SK-N-SH (cell line): ENCODE measurements around the gene TMEM184A. TPM values are rescaled to one million over a fixed set of nuclear protein-coding genes. Genes with fewer than 3 reads are reported as not detected.

ENCODE experiments used
- CTCF ChIA-PET: fragments of 300-600, 350-600 bp; formaldehyde crosslinking; extraction: SDS; loops from one replicate; lab custom pipeline; 2021; lab: Yijun Ruan, JAX
- POLR2A ChIA-PET: fragments of 350-600 bp; sonication (Branson Sonifier 250); formaldehyde crosslinking; extraction: SDS; loops from one replicate; lab custom pipeline; 2020; ENCODE audit warnings: antibody characterized with exemption, inconsistent platforms; lab: Yijun Ruan, JAX
- DNase-seq: peaks from one replicate; pipeline ENCODE4 v3.0.0; 2012
- H2AFZ ChIP-seq: fragments of 200-600 bp; sonication (generic); 2 replicates; pipeline ENCODE4 v1.8.1; 2016; ENCODE audit warnings: antibody characterized with exemption, mild to moderate bottlenecking, low read depth
- H3F3A ChIP-seq: fragments of 200-600 bp; sonication (generic); replicated peaks from 2 replicates; pipeline ENCODE3; 2016; ENCODE audit warnings: antibody characterized with exemption, mild to moderate bottlenecking; ENCODE audit not compliant: insufficient read depth
- H3K27ac ChIP-seq, 2 experiments: fragments of 200-500 bp in 1 of 2; fragments of 200-600 bp in 1 of 2; sonication (Bioruptor generic) in 1 of 2; sonication (generic), shearing (Covaris generic) in 1 of 2; 2 replicates each; pipeline versions ENCODE4 v1.5.1 to v1.6.1; 2014 to 2016; ENCODE audit warnings: low read depth in 2 of 2, inconsistent platforms in 1 of 2, low read length in 1 of 2, mild to moderate bottlenecking in 1 of 2, mixed read lengths in 1 of 2
- H3K27me3 ChIP-seq: fragments of 200-600 bp; sonication (generic), shearing (Covaris generic); 2 replicates; pipeline ENCODE4 v1.6.1; 2016; ENCODE audit warnings: mixed run types; ENCODE audit not compliant: insufficient read depth
- H3K36me3 ChIP-seq, 2 experiments: fragments of 200-500 bp in 1 of 2; fragments of 200-600 bp in 1 of 2; sonication (Bioruptor generic) in 1 of 2; sonication (generic) in 1 of 2; replicated peaks in 1 of 2; 2 replicates each; pipeline versions ENCODE3 to v1.5.1; 2014 to 2016; ENCODE audit warnings: low read length in 1 of 2, mild to moderate bottlenecking in 1 of 2; ENCODE audit not compliant: insufficient read depth in 2 of 2, control insufficient read depth in 1 of 2
- H3K4me1 ChIP-seq, 2 experiments: fragments of 200-500 bp in 1 of 2; fragments of 200-600 bp in 1 of 2; sonication (Bioruptor generic) in 1 of 2; sonication (generic), shearing (Covaris generic) in 1 of 2; 2 replicates each; pipeline versions ENCODE4 v1.5.1 to v1.6.1; 2014 to 2016; ENCODE audit warnings: low read depth in 1 of 2, low read length in 1 of 2, mixed run types in 1 of 2; ENCODE audit not compliant: insufficient read depth in 2 of 2, control insufficient read depth in 1 of 2
- H3K4me2 ChIP-seq: fragments of 200-600 bp; sonication (generic), shearing (Covaris generic); 2 replicates; pipeline ENCODE4 v1.6.1; 2017; ENCODE audit warnings: mixed run types
- H3K4me3 ChIP-seq, 2 experiments: fragments of 200-500 bp in 1 of 2; fragments of 200-600 bp in 1 of 2; sonication (Bioruptor generic) in 1 of 2; sonication (generic), shearing (Covaris generic) in 1 of 2; 2 replicates each; pipeline versions ENCODE4 v1.5.1 to v1.8.1; 2014 to 2016; ENCODE audit warnings: low read depth in 2 of 2, inconsistent platforms in 1 of 2, low read length in 1 of 2, mild to moderate bottlenecking in 1 of 2, mixed read lengths in 1 of 2, moderate library complexity in 1 of 2
- H3K79me2 ChIP-seq: fragments of 200-600 bp; sonication (generic); 2 replicates; pipeline ENCODE4 v1.8.1; 2017; ENCODE audit warnings: mild to moderate bottlenecking; ENCODE audit not compliant: insufficient read depth
- H3K9ac ChIP-seq: fragments of 200-600 bp; sonication (generic); 2 replicates; pipeline ENCODE4 v1.6.1; 2017; ENCODE audit warnings: mixed run types
- H3K9me2 ChIP-seq: fragments of 200-600 bp; sonication (generic); 2 replicates; pipeline ENCODE4 v1.6.1; 2017; ENCODE audit warnings: mixed run types
- H3K9me3 ChIP-seq: fragments of 200-600 bp; sonication (generic); 2 replicates; pipeline ENCODE4 v1.6.1; 2017; ENCODE audit warnings: mixed run types, mild to moderate bottlenecking, moderate library complexity
- H4K20me1 ChIP-seq: fragments of 200-600 bp; sonication (generic); 2 replicates; pipeline ENCODE4 v1.6.1; 2017; ENCODE audit warnings: mild to moderate bottlenecking, mixed run types; ENCODE audit not compliant: insufficient read depth
- CHD2 ChIP-seq: fragments of 150-350 bp; IDR thresholded peaks from 2 replicates; pipeline ENCODE4 v1.6.1; 2018; ENCODE audit warnings: low read length; ENCODE audit not compliant: partially characterized antibody
- EZH2phosphoT487 ChIP-seq: fragments of 200-600 bp; sonication (generic); IDR thresholded peaks from 2 replicates; pipeline ENCODE4 v1.6.1; 2017; ENCODE audit warnings: low read depth, mixed run types, mild to moderate bottlenecking, antibody characterized with exemption, moderate library complexity, borderline replicate concordance
- IRF3 ChIP-seq: fragments of 150-350 bp; IDR thresholded peaks from 2 replicates; pipeline ENCODE4 v1.6.1; 2016; ENCODE audit warnings: mild to moderate bottlenecking, low read depth, low read length
- JUND ChIP-seq: IDR thresholded peaks from 2 replicates; pipeline ENCODE4 v1.4.0; 2012
- NRF1 ChIP-seq: IDR thresholded peaks from 2 replicates; pipeline ENCODE4 v1.6.1; 2012; ENCODE audit warnings: low read depth, mild to moderate bottlenecking, low read length
- RAD21 ChIP-seq: IDR thresholded peaks from 2 replicates; pipeline ENCODE4 v1.6.1; 2012; ENCODE audit warnings: mild to moderate bottlenecking, low read length
- RCOR1 ChIP-seq: fragments of 150-350 bp; IDR thresholded peaks from 2 replicates; pipeline ENCODE4 v1.6.1; 2017; ENCODE audit warnings: antibody characterized with exemption, low read length
- RFX5 ChIP-seq: IDR thresholded peaks from 2 replicates; pipeline ENCODE4 v1.6.1; 2012; ENCODE audit warnings: mild to moderate bottlenecking, improper control_type of control experiment, low read length
- SIN3A ChIP-seq: IDR thresholded peaks from 2 replicates; pipeline ENCODE4 v1.6.1; 2012; ENCODE audit warnings: low read depth, mild to moderate bottlenecking, low read length, moderate library complexity, borderline replicate concordance
- SMC3 ChIP-seq: IDR thresholded peaks from 2 replicates; pipeline ENCODE4 v1.6.1; 2012; ENCODE audit warnings: low read depth, low read length, improper control_type of control experiment
- TCF12 ChIP-seq: IDR thresholded peaks from 2 replicates; pipeline ENCODE4 v1.4.0; 2012
- USF1 ChIP-seq: IDR thresholded peaks from 2 replicates; pipeline ENCODE4 v1.4.0; 2012; ENCODE audit warnings: low read depth, borderline replicate concordance
- YY1 ChIP-seq: IDR thresholded peaks from 2 replicates; pipeline ENCODE4 v1.4.0; 2012; ENCODE audit warnings: low read depth, mild to moderate bottlenecking
- WGBS: methylation state at CpG from one replicate; pipeline ENCODE4 v1.1.6; 2017; ENCODE audit warnings: low lambda C conversion rate; 5-methylcytosine and 5-hydroxymethylcytosine counted together
- polyA plus RNA-seq, 3 experiments: library from polyadenylated mRNA; depleted of rRNA; stranded (reverse); fragments of >200 nt; gene quantifications; 2 replicates each; pipeline ENCODE4 v1.2.3, GENCODE V29; 2012
- TF ChIP-seq, protein P1 (sequence below): fragments of 200-600 bp; sonication (generic); IDR thresholded peaks from 2 replicates; pipeline ENCODE4 v1.6.1; 2017; ENCODE audit warnings: antibody characterized with exemption, mild to moderate bottlenecking, moderate library complexity

Gene TMEM184A
- polyA plus RNA-seq, 1 of the 3 experiments (the other 2 are of a cell fraction): 1.5 TPM

DNA sequence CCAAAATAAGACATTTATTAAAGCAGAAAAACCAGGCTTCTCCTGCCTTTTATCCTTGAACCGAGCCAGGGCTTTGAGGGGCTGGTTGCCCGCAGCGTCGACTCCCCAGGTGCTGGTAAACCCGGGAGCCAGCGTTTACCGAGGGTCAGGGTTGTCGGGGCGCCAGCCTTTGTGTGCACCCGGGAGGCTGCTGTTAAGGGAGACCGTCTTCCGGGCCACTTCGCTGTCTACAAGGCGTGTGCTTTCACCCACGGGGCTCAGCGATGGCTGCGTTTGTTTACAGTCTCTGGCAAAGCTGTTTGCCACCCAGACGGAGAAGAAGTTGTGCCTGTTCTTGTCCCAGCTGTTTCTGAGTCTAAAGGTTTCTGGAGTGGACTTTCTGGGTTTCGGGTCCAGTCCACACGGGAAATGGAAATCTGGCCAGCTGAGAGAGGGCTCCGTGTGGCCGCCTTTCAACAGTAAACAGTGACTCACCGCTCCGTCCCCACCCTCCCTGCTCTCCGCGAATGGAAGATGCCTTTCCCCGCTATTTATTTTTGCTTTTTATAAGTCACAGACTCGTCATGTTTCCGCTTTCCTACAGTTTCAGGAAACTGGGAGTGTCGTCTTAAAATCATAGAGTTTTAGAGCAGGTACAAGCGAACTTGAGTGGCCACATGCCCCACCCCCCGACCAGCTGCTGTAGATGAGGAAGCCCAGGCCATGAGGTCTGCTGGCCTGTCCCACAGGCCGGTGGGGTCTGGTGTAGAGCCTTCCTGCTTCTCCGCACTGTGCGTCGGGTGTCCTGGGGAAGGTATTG lies 23.4 kb downstream of the TMEM184A start (continued):
- TF ChIP-seq, protein P1, sequence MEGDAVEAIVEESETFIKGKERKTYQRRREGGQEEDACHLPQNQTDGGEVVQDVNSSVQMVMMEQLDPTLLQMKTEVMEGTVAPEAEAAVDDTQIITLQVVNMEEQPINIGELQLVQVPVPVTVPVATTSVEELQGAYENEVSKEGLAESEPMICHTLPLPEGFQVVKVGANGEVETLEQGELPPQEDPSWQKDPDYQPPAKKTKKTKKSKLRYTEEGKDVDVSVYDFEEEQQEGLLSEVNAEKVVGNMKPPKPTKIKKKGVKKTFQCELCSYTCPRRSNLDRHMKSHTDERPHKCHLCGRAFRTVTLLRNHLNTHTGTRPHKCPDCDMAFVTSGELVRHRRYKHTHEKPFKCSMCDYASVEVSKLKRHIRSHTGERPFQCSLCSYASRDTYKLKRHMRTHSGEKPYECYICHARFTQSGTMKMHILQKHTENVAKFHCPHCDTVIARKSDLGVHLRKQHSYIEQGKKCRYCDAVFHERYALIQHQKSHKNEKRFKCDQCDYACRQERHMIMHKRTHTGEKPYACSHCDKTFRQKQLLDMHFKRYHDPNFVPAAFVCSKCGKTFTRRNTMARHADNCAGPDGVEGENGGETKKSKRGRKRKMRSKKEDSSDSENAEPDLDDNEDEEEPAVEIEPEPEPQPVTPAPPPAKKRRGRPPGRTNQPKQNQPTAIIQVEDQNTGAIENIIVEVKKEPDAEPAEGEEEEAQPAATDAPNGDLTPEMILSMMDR: no peak
- TF ChIP-seq EZH2phosphoT487 (no peak), JUND (no peak; the same call in 1 of the 2 replicates), CHD2 (no peak), SIN3A (no peak), RAD21 (no peak), RFX5 (no peak), USF1 (no peak), NRF1 (no peak), SMC3 (no peak), RCOR1 (no peak), IRF3 (no peak), YY1 (no peak)

GRCh38 chr7:1531979-1532455 lies 24.0 kb downstream of the TMEM184A start:
- peak overlapping the region; percentile 55 to 66; a peak in 3 of 4 replicates for H3K4me3 ChIP-seq
- TF ChIP-seq RAD21: no peak
- no peak for TF ChIP-seq TCF12
- no peak for TF ChIP-seq IRF3
- peak overlapping the region; percentile 62; the same call in 1 of the 2 replicates for H3K9ac ChIP-seq
- DNase-seq: no peak
- H3K4me2 ChIP-seq: peak overlapping the region; percentile 92
- 69% methylated on average over 10 of the region's 10 CpGs for WGBS
- no peaks in the 10 kb centered on the region for H3K9me2 ChIP-seq
- H3F3A ChIP-seq: peaks cover 39% of the 10 kb centered on the region
- H4K20me1 ChIP-seq: peaks cover 13% of the 10 kb centered on the region; the same call in 1 of the 2 replicates
- peaks cover 36 to 38% of the 10 kb centered on the region in 2 experiments; a peak in 3 of 4 replicates for H3K4me1 ChIP-seq
- H3K9me3 ChIP-seq: no peaks in the 10 kb centered on the region
- H3K79me2 ChIP-seq: peaks cover 61% of the 10 kb centered on the region
- peak overlapping the region; percentile 30 to 97; a peak in 3 of 4 replicates for H3K27ac ChIP-seq
- POLR2A ChIA-PET: no interaction called here
- no peaks in the 10 kb centered on the region for H3K27me3 ChIP-seq
- no peak overlapping the region for H2AFZ ChIP-seq
- CTCF ChIA-PET: interaction anchor here (0.6 kb wide), 1 partner anchor 27 kb away, joined by 3 read pairs; no protein-coding TSS in a partner anchor
- H3K36me3 ChIP-seq: no peaks in the 10 kb centered on the region
